Measurements from ENCODE around the gene UPP2.

Gene UPP2

DNA sequence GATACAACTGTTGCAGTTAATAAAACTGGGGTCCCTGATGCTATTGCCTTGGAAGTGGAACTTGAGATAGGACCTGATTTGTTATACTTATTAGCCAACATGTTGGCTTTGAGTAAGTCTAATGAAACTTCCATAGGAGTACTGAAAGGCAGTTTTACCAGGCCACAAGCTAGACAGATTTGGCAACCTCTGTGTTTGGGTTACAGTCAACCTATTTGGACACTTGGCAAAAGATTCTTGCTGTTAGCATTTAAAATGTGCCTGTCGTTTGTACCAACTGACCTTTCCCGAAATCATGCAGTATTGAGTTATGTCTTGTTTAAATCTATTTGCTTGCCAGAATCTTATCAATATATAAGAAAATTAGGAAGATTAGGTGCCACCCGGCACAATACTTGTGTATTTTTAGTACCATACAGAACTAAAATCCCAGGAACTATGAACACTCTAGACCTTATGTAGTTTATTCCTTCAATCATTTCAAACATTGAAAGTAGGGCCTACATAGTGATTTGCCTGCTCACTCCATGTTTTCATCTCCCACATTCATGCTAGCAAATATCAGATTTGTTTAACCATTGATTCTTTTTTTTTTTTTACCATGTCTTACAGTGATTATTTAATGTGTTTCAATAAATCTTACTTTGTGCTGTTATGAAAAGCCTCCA lies 35.5 kb upstream of the UPP2 start:
- no peak overlapping the region for H3K4me3 ChIP-seq (ENCODE audit: low read depth, low read length)
- DNase-seq (ENCODE audit: low read depth) = no peak
- TF ChIP-seq, protein P1, sequence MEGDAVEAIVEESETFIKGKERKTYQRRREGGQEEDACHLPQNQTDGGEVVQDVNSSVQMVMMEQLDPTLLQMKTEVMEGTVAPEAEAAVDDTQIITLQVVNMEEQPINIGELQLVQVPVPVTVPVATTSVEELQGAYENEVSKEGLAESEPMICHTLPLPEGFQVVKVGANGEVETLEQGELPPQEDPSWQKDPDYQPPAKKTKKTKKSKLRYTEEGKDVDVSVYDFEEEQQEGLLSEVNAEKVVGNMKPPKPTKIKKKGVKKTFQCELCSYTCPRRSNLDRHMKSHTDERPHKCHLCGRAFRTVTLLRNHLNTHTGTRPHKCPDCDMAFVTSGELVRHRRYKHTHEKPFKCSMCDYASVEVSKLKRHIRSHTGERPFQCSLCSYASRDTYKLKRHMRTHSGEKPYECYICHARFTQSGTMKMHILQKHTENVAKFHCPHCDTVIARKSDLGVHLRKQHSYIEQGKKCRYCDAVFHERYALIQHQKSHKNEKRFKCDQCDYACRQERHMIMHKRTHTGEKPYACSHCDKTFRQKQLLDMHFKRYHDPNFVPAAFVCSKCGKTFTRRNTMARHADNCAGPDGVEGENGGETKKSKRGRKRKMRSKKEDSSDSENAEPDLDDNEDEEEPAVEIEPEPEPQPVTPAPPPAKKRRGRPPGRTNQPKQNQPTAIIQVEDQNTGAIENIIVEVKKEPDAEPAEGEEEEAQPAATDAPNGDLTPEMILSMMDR (IDR thresholded peaks at IDR 0.05; ENCODE audit: control insufficient read depth, extremely low read depth, insufficient read depth) = no peak

DNA sequence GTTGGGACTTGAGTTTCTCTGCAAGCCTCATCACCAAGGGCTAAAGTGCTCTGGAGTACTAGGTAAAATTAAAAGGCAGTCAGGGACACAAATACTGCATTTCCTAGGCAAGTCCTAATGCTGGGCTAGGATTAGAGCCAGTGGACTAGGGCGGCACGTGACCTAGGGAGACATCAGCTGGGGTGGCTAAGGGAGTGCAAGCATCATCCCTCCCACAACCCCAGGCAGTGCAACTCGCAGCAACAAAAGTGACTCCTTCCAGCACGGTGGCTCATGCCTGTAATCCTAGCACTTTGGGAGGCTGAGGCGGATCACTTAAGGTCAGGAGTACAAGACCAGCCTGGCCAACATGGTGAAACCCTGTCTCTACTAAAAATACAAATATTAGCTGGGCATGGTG lies 30.7 kb upstream of the UPP2 start:
- H3K4me3 ChIP-seq (ENCODE audit: low read depth, low read length) = no peak overlapping the region
- TF ChIP-seq, protein P1 (IDR thresholded peaks at IDR 0.05; ENCODE audit: control insufficient read depth, extremely low read depth, insufficient read depth) = no peak
- DNase-seq (ENCODE audit: low read depth) = no peak

DNA sequence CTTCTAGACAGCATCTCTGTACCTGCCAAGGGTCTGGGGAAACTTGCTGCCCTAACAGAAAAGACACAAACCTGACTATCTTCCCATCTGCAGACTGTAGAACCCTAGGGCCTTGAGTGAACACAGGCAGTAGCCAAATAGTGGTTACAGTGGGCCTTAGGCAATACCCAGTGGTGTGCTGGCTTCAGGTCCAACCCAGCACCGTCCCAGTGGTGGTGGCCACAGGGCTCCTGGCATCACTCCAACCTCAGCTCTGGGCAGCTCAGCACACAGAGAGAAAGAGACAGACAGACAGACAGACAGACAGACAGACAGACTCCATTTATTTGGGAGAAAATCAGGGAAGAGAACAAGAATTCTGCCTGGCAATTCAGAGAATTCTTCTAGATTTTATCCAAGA lies 29.3 kb upstream of the UPP2 start:
- TF ChIP-seq, protein P1 (IDR thresholded peaks at IDR 0.05; ENCODE audit: control insufficient read depth, extremely low read depth, insufficient read depth) = no peak
- DNase-seq (ENCODE audit: low read depth) = no peak

DNA sequence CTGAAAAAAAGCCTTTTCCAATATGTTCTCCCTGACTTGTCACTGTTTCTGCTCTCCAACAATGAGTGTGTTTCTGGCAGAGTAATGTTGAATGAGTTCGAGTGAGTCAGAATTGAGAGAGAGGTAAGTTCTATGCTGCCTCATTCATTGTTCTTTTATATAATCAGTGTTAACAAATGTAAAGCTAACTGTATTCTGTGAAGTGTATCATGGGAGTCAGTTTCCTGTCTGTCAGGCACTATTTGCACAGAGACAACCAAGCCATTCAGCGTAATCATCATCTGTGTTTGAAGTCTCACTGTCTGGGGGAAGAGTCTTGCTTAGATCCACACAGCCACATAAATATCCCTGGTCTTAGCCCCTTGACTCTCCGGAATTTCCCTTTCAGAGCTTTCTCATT lies 22.0 kb upstream of the UPP2 start:
- TF ChIP-seq, protein P1 (IDR thresholded peaks at IDR 0.05; ENCODE audit: control insufficient read depth, extremely low read depth, insufficient read depth) = no peak
- no peak for DNase-seq (ENCODE audit: low read depth)
- no peak overlapping the region for H3K4me3 ChIP-seq (ENCODE audit: low read depth, low read length)

More for the DNA sequence above, 29.3 kb upstream of the UPP2 start:
- no peak overlapping the region for H3K4me3 ChIP-seq (ENCODE audit: low read depth, low read length)

DNA sequence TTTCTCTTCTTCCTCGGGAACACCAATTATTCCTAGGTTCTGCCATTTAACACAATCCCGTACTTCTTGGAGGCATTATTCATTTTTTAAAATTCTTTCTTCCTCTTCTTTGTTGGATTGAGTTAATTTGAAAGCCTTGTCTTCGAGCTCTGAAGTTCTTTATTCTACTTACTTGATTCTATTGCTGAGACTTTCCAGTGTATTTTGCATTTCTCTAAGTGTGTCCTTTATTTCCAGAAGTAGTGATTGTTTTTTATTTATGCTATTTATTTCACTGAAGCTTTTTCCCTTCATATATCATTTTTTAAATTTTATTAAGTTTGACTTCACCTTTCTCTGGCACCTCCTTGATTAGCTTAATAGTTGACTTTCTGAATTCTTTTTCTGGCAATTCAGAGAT lies 13.6 kb upstream of the UPP2 start:
- H3K4me3 ChIP-seq (ENCODE audit: low read depth, low read length) = no peak overlapping the region
- no peak for DNase-seq (ENCODE audit: low read depth)
- TF ChIP-seq, protein P1 (IDR thresholded peaks at IDR 0.05; ENCODE audit: control insufficient read depth, extremely low read depth, insufficient read depth) = no peak

DNA sequence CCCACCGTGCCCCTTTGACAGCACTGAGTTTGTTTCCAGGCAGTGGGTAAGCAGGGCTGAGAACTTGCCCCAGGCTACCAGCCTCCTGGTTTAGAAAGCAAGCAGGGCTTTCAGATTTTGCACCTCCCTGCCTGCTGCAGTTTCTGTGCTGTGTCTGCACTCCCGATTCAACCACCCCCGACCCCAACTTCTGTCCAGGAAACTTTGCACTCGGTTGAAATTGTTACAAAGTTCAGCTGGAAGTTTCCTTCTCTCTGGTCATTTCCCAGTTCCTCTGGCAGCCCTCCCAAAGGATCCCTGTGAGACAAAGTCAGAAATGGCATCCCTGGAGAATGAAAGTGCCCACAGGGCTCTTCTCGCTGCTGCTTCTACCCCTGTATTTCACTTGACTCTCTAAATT lies 12.4 kb upstream of the UPP2 start:
- TF ChIP-seq, protein P1 (IDR thresholded peaks at IDR 0.05; ENCODE audit: control insufficient read depth, extremely low read depth, insufficient read depth) = no peak
- H3K4me3 ChIP-seq (ENCODE audit: low read depth, low read length) = no peak overlapping the region
- no peak for DNase-seq (ENCODE audit: low read depth)

DNA sequence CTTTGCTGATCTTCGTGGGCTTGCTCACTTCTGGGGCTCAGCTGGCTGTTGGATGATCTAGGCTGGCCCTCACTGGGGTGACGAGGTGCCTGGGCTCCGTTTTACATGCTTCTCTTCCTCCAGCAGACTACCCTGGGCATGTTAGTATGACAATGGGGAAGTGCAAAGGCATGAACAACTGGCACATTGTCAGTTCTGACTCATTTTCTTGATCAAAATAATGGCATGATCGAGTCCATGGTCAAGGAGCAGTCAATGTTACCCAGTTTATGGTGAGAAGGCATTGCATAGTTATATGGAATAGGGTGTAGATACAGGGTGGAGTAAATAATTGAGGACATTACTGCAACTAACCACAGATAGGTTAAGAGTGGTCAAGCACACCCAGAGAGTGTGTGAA lies 10.0 kb upstream of the UPP2 start:
- no peak overlapping the region for H3K4me3 ChIP-seq (ENCODE audit: low read depth, low read length)
- TF ChIP-seq, protein P1 (IDR thresholded peaks at IDR 0.05; ENCODE audit: control insufficient read depth, extremely low read depth, insufficient read depth) = no peak
- DNase-seq (ENCODE audit: low read depth) = no peak
